Measurements from ENCODE around the gene ITGAE.

- peak; percentile 94 for TF ChIP-seq CTCF (IDR thresholded peaks at IDR 0.05)
- TF ChIP-seq EZH2 (IDR thresholded peaks at IDR 0.05), result no peak
- TF ChIP-seq EZH2phosphoT487 (IDR thresholded peaks at IDR 0.05), result no peak
These were observed 44.8 kb upstream of the ITGAE start, which contains the start of gene NCBP3 for GRCh38 chr17:3845621-3846436.
